B cell (primary cell): ENCODE results near the gene PTGES2.

Experiments used
- EZH2 ChIP-seq: IDR thresholded peaks from 2 replicates; pipeline ENCODE4 v1.6.1; 2012; ENCODE audit warnings: borderline replicate concordance, low read depth, mild to moderate bottlenecking, moderate library complexity, low read length; ENCODE audit not compliant: insufficient read depth, poor library complexity, severe bottlenecking
- TF ChIP-seq, protein P1 (sequence below): fragments of 200-600 bp; IDR thresholded peaks from one replicate; pipeline ENCODE4 v1.8.0; 2022; ENCODE audit warnings: antibody characterized with exemption, mild to moderate bottlenecking

DNA sequence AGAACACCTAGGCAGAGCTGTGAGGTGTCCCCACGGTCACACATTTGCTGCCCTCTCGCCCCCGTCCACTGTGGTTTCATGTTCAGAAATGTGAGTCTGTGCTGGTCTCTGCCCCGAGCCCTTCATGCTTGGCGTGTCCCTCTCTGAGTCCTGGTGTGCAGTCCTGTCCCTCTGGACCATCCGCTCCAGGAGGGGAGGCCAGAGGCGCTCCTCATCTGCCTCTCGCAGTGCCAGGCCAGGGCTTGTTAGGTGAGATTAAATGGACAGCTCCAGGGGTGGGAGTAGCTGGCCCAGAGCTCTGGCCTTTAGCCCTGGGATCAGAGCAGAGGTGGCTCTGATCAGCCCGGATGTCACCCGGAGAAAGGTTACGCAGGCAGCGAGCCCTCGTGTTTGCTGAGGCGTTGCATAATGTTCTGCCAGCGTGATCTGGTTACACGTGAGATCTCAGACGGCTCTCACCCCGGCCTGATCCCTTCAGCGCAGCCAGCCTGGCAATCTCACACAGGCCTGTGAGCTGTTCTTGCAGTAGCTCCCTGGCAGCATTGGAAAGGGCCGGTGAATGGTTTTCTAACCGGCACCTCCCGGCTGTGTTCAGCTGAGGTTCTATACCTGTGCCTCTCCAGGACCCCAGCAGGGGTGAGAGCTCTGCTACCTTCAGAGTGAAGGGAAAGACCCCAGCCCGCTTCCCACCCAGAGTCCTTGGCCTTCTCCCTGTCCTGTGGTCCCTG, 24.5 kb downstream of the PTGES2 start:
- TF ChIP-seq, protein P1, sequence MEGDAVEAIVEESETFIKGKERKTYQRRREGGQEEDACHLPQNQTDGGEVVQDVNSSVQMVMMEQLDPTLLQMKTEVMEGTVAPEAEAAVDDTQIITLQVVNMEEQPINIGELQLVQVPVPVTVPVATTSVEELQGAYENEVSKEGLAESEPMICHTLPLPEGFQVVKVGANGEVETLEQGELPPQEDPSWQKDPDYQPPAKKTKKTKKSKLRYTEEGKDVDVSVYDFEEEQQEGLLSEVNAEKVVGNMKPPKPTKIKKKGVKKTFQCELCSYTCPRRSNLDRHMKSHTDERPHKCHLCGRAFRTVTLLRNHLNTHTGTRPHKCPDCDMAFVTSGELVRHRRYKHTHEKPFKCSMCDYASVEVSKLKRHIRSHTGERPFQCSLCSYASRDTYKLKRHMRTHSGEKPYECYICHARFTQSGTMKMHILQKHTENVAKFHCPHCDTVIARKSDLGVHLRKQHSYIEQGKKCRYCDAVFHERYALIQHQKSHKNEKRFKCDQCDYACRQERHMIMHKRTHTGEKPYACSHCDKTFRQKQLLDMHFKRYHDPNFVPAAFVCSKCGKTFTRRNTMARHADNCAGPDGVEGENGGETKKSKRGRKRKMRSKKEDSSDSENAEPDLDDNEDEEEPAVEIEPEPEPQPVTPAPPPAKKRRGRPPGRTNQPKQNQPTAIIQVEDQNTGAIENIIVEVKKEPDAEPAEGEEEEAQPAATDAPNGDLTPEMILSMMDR = no peak
- no peak for TF ChIP-seq EZH2
